NCI-H1092 (cell line): Measurements from ENCODE around the gene DIAPH3.

ENCODE experiments used
- DNase-seq: peaks from one replicate; lab custom pipeline; 2025; lab: John Stamatoyannopoulos, UW

Gene DIAPH3

DNA sequence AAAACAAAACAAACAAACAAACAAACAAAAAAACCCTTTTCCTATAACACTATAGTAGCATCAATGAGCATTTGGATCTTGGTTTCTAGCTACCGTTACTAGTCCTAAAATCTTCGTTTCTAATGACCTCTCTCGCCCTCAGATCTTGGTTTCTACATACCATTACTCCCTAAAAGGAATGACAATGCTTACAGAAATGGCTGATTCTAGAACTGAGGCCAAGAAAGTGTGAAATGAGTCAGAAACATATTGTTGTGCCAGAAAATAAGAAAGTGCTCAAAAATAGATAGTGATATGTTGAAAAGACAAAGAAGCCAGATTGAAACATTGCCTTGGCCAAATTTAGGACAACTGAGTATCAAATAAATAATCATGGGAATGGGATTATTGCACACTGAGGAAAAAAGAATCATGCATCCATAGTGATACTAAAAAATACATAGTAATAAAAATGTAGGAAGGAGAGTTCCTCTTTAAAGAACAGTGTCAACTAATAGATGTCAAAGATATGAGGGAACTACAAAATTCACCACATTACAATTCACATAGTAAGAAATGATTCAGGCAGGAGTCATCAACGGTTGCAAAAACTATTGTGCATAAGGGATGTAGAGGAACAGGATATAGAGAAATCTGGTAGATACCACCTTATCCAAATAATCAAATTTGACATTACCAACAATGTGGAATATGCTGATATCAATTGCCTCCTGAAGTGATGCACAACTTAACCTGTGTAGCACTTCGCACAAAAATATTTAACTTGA, 386.6 kb downstream of the DIAPH3 start:
- no peak for DNase-seq

DNA sequence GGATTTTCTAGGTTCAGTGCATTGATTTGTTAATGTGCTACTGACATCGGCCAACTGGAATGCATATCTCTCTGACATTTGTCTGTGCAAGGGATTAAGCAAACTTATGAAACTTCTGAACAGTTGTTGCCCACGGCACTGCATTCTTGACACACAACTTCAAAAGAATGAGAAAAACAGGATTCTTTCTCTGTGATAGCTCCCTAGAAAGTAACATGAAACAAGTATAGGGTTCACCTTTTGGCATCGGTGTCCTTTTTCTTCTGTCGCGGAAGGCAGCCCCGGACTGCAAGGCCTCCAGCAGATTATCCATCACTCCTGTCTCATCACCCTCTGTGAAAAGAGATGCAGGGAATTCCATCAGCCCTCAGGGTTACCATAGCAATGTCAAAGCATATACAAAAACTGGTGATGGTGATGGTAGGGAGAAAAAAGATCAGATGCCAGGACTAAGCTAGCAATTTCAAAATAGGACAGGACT, 389.2 kb downstream of the DIAPH3 start:
- DNase-seq: no peak

- no peak for DNase-seq
Observed at GRCh38 chr13:59771272-59771671, 392.5 kb downstream of the DIAPH3 start.

DNA sequence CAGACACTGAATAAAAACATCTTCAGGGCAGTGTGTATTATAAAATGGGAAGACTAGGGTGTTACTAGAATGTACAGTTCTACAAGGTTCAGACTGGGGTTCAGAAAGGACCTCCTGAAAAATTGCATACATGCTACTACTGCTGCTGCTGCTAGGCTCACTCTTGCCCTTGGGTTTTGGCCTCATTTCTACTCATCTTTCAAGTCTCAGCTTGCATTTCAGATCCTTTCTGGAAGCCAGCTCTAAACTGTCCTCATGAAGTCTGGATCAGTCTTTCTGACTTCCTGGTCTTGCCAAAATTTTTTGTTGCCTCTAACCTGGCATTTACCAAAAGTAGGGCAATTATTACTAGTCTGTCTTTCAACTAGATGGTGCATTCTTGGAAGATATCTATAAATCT, 393.3 kb downstream of the DIAPH3 start:
- DNase-seq: no peak

DNA sequence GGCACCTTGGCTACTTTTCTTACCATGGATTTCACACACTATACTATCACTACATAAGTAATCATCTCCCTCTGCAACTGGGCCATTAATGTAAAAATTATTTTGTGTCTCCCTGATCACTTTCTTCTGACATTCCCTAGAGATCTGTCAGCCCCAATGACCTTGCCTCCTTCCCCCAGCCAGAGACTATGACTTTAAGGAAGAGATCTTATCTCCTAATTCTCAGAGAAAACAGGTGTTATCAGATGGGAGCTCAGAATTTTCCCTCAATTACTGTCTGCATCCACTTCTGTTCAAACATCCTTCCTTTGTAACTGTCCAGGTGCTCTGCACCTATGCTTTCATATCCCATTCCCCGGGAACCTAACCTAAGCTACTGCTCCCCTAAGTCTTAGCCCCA, 397.5 kb downstream of the DIAPH3 start:
- no peak for DNase-seq

DNA sequence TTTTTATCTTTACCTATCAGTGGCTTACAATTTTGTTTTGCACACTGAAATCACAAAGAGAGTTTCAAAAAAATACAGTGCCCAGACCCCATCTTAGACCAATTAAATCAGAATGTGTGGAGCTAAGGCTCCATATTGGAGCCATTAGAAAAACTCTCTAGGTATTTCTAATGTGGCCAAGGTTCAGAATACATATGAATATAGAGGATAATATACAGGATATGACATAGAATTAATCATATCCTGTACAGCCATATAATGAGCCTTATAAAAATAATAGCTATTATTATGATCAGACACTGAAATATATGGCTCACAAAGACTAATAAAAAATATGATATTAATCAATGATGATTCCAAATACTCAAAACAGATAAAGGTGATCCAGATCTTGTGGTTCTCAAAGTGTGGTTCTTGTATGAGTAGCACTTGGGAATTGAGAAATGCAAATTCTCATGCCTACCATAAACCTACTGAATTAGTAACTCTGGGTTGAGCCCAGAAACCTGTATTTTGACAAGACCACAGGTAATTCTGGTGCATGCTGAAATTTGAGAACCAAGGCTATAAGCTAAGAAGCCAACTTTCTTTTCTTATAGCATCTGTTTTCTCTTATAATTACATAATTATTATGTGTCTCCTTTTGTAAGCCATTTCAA, 408.0 kb downstream of the DIAPH3 start:
- no peak for DNase-seq

DNA sequence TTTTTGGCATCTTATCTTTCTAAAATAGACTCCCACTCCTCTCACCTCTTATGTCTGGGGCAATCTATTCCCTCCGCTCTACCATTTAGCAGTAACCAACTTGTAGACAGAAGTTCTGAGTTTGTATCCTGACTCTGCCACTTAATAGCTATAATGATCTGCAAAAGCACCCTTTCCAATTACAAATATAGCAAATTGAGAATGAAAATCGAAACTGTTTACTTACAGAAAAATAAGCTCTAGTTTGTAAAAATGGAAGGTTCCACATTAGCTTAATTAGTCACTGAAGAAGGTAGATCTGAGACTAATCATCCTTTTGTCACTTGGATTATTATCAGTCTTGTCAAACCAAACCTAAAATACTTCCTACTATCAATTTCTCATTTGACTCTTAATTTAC, 409.3 kb downstream of the DIAPH3 start:
- DNase-seq: no peak

DNA sequence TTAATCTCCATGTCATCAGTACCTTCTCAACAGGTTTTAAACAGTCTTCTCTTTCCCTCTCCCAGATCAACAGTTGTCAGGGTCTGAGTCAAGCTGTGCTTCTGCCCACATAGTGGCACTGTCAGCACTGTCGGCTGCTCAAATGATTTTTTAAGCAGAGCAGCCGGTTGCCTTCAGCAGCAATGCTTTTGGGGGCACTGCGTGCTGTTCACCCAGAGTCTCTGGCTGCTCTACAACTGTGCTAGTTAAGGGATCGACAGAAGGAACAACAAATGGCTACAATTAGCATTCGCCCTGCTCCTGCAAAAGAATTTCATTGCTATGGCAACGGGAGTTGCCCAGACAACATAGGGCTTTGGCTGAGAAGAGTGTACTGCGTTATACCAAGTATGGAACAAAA, 412.9 kb downstream of the DIAPH3 start:
- DNase-seq: no peak

DNA sequence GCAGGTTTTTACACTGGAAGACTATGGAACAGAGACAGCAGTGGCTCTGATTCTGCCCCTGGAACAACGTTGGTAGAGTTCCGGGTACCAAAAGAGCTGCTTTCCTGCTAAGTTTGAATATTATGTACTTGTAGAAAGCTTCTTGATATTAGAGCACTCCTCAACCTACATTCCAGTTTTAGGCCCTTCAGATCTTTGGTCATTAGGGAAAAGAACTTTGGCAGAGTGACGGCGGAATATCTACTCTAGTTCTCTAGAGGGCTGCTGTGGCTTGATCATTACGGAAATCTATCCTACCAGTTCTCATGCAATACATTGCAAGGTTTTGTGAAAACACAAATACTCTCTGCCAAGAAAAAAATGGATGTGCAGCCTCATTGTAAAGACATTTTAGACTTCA, 415.7 kb downstream of the DIAPH3 start:
- no peak for DNase-seq

GRCh38 chr13:59747529-59747928, 416.2 kb downstream of the DIAPH3 start:
- DNase-seq: no peak

- no peak for DNase-seq
Observed at GRCh38 chr13:59746291-59746962, 417.3 kb downstream of the DIAPH3 start.

- DNase-seq: no peak
Observed at GRCh38 chr13:59745392-59745788, 418.3 kb downstream of the DIAPH3 start.

DNA sequence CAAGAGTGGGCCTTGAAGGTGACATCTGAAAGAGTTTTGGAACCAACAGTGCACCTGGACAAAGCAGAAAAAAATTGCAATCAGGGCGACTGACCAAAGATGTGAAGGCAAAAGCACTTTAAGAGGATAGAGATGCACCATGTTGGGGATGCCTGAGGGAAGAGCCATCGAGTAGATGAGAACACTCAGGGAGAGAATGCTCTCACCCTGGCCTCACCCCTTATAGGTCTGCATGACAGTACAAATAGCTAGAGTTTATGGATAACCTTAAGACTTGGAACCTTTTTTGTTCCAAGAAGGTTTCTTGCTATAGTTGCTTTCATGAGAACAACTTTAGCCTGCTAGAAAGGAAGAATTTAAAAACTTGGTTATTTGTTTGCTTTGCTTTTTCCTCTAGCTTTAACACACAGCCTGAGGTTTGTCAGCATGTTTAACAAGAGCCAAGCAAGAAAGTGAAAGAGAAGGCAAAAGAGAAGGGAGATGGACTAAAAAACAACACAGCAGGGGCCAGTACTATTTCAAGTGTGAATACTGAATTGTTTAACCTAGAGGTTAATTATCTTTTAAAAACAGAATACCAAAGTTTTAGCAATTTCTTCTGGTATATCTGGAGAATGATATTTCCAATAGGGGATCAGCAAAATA, 418.9 kb downstream of the DIAPH3 start:
- no peak for DNase-seq

- no peak for DNase-seq
Observed at GRCh38 chr13:59743195-59743594, 420.5 kb downstream of the DIAPH3 start.

DNA sequence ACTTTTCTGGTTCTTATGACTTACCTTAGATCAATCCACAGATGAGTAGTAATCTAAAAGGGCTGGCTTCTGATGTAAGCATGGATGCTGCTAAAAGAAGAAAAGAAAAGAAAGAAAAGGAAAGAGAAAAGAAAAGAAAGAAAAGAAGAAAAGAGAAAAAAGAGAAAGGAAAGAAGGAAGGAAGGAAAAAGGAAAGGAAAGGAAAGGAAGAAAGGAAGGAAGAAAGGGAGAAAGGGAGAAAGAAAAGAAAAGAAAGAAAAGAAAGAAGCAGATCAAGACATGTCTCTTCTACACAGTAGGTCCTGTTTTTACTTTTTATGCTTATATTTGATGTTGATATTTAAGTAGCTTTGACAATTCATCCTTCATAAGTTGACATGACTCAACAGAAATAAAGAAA, 421.3 kb downstream of the DIAPH3 start:
- no peak for DNase-seq

DNA sequence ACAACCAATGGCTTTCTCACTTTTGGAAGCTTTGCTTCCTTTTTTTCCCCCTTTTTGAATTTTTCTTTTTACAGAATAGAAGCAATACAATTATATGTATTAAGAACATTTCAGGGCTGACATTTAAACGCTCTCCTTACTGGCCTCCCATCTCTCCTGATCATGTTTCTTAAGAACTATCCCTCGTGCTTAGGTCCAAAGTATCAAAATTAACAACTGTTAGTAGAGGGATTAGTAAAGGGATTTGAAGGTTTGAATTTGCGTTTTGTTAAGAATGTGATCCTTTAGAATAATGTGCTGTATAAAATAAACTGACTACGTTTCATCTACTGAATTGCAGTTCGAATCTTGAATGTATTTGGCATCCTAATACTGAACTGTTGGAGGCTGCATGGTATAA, 424.8 kb downstream of the DIAPH3 start:
- no peak for DNase-seq

- no peak for DNase-seq
Observed at GRCh38 chr13:59734393-59734792, 429.3 kb downstream of the DIAPH3 start.

GRCh38 chr13:59733744-59734143, 430.0 kb downstream of the DIAPH3 start:
- no peak for DNase-seq

- DNase-seq: no peak
Observed at GRCh38 chr13:59730026-59730425, 433.7 kb downstream of the DIAPH3 start.

GRCh38 chr13:59728896-59729545, 434.7 kb downstream of the DIAPH3 start:
- no peak for DNase-seq

GRCh38 chr13:59721926-59722910, 441.5 kb downstream of the DIAPH3 start:
- no peak for DNase-seq
